Neural progenitor cell (in vitro differentiated cells): ENCODE results near the gene DSEL. TPM values are rescaled to one million over a fixed set of nuclear protein-coding genes. Genes with fewer than 3 reads are reported as not detected.

ENCODE experiments used
- DNase-seq: peaks from one replicate; pipeline ENCODE4 v3.0.0-alpha.2; 2016; ENCODE audit warnings: low spot score
- H2AFZ ChIP-seq: fragments of 200-600 bp; sonication (generic); replicated peaks from 2 replicates; pipeline ENCODE4 v1.6.1; 2016; ENCODE audit warnings: antibody characterized with exemption
- H3F3A ChIP-seq: fragments of 200-600 bp; sonication (generic); 2 replicates; pipeline ENCODE4 v1.6.1; 2016; ENCODE audit warnings: antibody characterized with exemption, low read depth
- H3K27ac ChIP-seq: fragments of 200-600 bp; sonication (generic); 2 replicates; pipeline ENCODE4 v1.5.1; 2016; ENCODE audit warnings: mild to moderate bottlenecking
- H3K27me3 ChIP-seq: fragments of 200-600 bp; sonication (generic); 2 replicates; pipeline ENCODE4 v1.6.1; 2016; ENCODE audit warnings: mild to moderate bottlenecking, moderate library complexity
- H3K36me3 ChIP-seq: fragments of 200-600 bp; sonication (generic); 2 replicates; pipeline ENCODE4 v1.5.1; 2016
- H3K4me1 ChIP-seq: fragments of 200-600 bp; sonication (generic); 2 replicates; pipeline ENCODE4 v1.6.1; 2016; ENCODE audit warnings: mixed run types
- H3K4me2 ChIP-seq: fragments of 200-600 bp; sonication (generic); 2 replicates; pipeline ENCODE4 v1.6.1; 2016
- H3K4me3 ChIP-seq: fragments of 200-600 bp; sonication (generic); 2 replicates; pipeline ENCODE4 v1.5.1; 2016
- H3K79me2 ChIP-seq: fragments of 200-600 bp; sonication (generic); 2 replicates; pipeline ENCODE4 v1.6.1; 2016; ENCODE audit warnings: low read depth
- H3K9ac ChIP-seq: fragments of 200-600 bp; sonication (generic); 2 replicates; pipeline ENCODE4 v1.6.1; 2016
- H3K9me3 ChIP-seq: fragments of 200-600 bp; sonication (generic); 2 replicates; pipeline ENCODE4 v1.5.1; 2016; ENCODE audit warnings: low read depth
- H4K20me1 ChIP-seq: fragments of 200-600 bp; sonication (generic); 2 replicates; pipeline ENCODE4 v1.6.1; 2016; ENCODE audit warnings: low read depth
- H3K27ac Mint-ChIP-seq: 3 replicates; pipeline ENCODE4 v1.8.0; 2021; ENCODE audit warnings: mixed read lengths
- H3K27me3 Mint-ChIP-seq: 2 replicates; pipeline ENCODE4 v1.8.0; 2022; ENCODE audit warnings: low read depth, mild to moderate bottlenecking, inconsistent platforms, moderate library complexity, mixed read lengths; ENCODE audit not compliant: insufficient read depth
- H3K36me3 Mint-ChIP-seq: 3 replicates; pipeline ENCODE4 v1.8.0; 2021; ENCODE audit warnings: mixed read lengths
- H3K4me1 Mint-ChIP-seq: 3 replicates; pipeline ENCODE4 v1.8.0; 2021; ENCODE audit warnings: mixed read lengths
- H3K4me3 Mint-ChIP-seq: 3 replicates; pipeline ENCODE4 v1.8.0; 2021; ENCODE audit warnings: mild to moderate bottlenecking, moderate library complexity, mixed read lengths
- H3K9me3 Mint-ChIP-seq: 3 replicates; pipeline ENCODE4 v1.8.0; 2020; ENCODE audit warnings: mixed read lengths
- CTCF ChIP-seq: fragments of 200-600 bp; sonication (generic); IDR thresholded peaks from 2 replicates; pipeline ENCODE4 v1.5.1; 2017; ENCODE audit warnings: antibody characterized with exemption, mild to moderate bottlenecking
- EZH2 ChIP-seq: fragments of 200-600 bp; sonication (generic); IDR thresholded peaks from 2 replicates; pipeline ENCODE4 v1.6.1; 2017; ENCODE audit warnings: antibody characterized with exemption, mild to moderate bottlenecking, moderate library complexity
- EZH2phosphoT487 ChIP-seq: fragments of 200-600 bp; sonication (generic); IDR thresholded peaks from 2 replicates; pipeline ENCODE4 v1.6.1; 2017; ENCODE audit warnings: antibody characterized with exemption
- total RNA-seq: library from RNA; depleted of rRNA; stranded (reverse); fragments of >200 nt; gene quantifications from 2 replicates; pipeline ENCODE4 v1.2.3, GENCODE V29; 2015; ENCODE audit warnings: low replicate concordance

Gene DSEL
- total RNA-seq, 1 donor from 2014 or later = 8.6 TPM

- Histone ChIP-seq H2AFZ (no peak overlapping the region), H3K27ac (no peak overlapping the region), H3K36me3 (no peaks in the 10 kb centered on the region), H4K20me1 (no peaks in the 10 kb centered on the region), H3K9ac (no peak overlapping the region), H3F3A (no peaks in the 10 kb centered on the region), H3K27me3 (no peaks in the 10 kb centered on the region), H3K4me2 (no peak overlapping the region), H3K4me1 (peaks cover 11% of the 10 kb centered on the region), H3K4me3 (no peak overlapping the region), H3K9me3 (no peaks in the 10 kb centered on the region), H3K79me2 (no peaks in the 10 kb centered on the region)
- Mint-ChIP-seq H3K4me1 (peaks cover 13% of the 10 kb centered on the region), H3K4me3 (no peak overlapping the region), H3K27me3 (peaks cover 2% of the 10 kb centered on the region), H3K27ac (no peak overlapping the region), H3K36me3 (no peaks in the 10 kb centered on the region), H3K9me3 (no peaks in the 10 kb centered on the region)
- DNase-seq = no peak
- TF ChIP-seq EZH2phosphoT487 = no peak
- TF ChIP-seq EZH2 = no peak
- TF ChIP-seq CTCF = no peak
Measured at GRCh38 chr18:67549946-67550345, 33.4 kb upstream of the DSEL start.

GRCh38 chr18:67545681-67546080 is 29.2 kb upstream of the DSEL start:
- no peak overlapping the region for H3K27ac ChIP-seq
- H3K9ac ChIP-seq = no peak overlapping the region
- no peaks in the 10 kb centered on the region for H4K20me1 ChIP-seq
- H3K9me3 ChIP-seq = no peaks in the 10 kb centered on the region
- Mint-ChIP-seq H3K4me1 (no peaks in the 10 kb centered on the region), H3K9me3 (no peaks in the 10 kb centered on the region), H3K4me3 (no peak overlapping the region), H3K27ac (no peak overlapping the region), H3K36me3 (no peaks in the 10 kb centered on the region), H3K27me3 (peaks cover 2% of the 10 kb centered on the region)
- H3K4me1 ChIP-seq = peaks cover 1% of the 10 kb centered on the region
- no peaks in the 10 kb centered on the region for H3F3A ChIP-seq
- TF ChIP-seq EZH2phosphoT487 (no peak), CTCF (no peak), EZH2 (no peak)
- H2AFZ ChIP-seq = no peak overlapping the region
- H3K4me3 ChIP-seq = no peak overlapping the region
- no peak overlapping the region for H3K4me2 ChIP-seq
- H3K36me3 ChIP-seq = no peaks in the 10 kb centered on the region
- DNase-seq = no peak
- no peaks in the 10 kb centered on the region for H3K27me3 ChIP-seq
- no peaks in the 10 kb centered on the region for H3K79me2 ChIP-seq

- no peaks in the 10 kb centered on the region for H3K36me3 Mint-ChIP-seq
- H3K4me2 ChIP-seq = no peak overlapping the region
- no peaks in the 10 kb centered on the region for H3K79me2 ChIP-seq
- H3K9me3 Mint-ChIP-seq = no peaks in the 10 kb centered on the region
- no peaks in the 10 kb centered on the region for H3K9me3 ChIP-seq
- no peaks in the 10 kb centered on the region for H3F3A ChIP-seq
- no peak overlapping the region for H3K9ac ChIP-seq
- no peaks in the 10 kb centered on the region for H3K4me1 Mint-ChIP-seq
- no peaks in the 10 kb centered on the region for H4K20me1 ChIP-seq
- no peaks in the 10 kb centered on the region for H3K27me3 Mint-ChIP-seq
- H3K4me1 ChIP-seq = no peaks in the 10 kb centered on the region
- no peak overlapping the region for H3K4me3 Mint-ChIP-seq
- H3K27ac ChIP-seq = no peak overlapping the region
- H2AFZ ChIP-seq = no peak overlapping the region
- no peak overlapping the region for H3K27ac Mint-ChIP-seq
- no peak overlapping the region for H3K4me3 ChIP-seq
- H3K27me3 ChIP-seq = no peaks in the 10 kb centered on the region
- TF ChIP-seq CTCF (no peak), EZH2 (no peak), EZH2phosphoT487 (no peak)
- DNase-seq = no peak
- H3K36me3 ChIP-seq = no peaks in the 10 kb centered on the region
Measured at GRCh38 chr18:67540559-67540958, 24.0 kb upstream of the DSEL start.

- Mint-ChIP-seq H3K36me3 (no peaks in the 10 kb centered on the region), H3K27me3 (no peaks in the 10 kb centered on the region), H3K4me3 (no peak overlapping the region), H3K9me3 (no peaks in the 10 kb centered on the region), H3K4me1 (no peaks in the 10 kb centered on the region), H3K27ac (no peak overlapping the region)
- DNase-seq = no peak
- Histone ChIP-seq H3K4me1 (no peaks in the 10 kb centered on the region), H3K4me3 (no peak overlapping the region), H3K27me3 (no peaks in the 10 kb centered on the region), H4K20me1 (no peaks in the 10 kb centered on the region), H3K9me3 (no peaks in the 10 kb centered on the region), H3K79me2 (no peaks in the 10 kb centered on the region), H3K4me2 (no peak overlapping the region), H3F3A (no peaks in the 10 kb centered on the region), H3K36me3 (no peaks in the 10 kb centered on the region), H3K9ac (no peak overlapping the region), H2AFZ (no peak overlapping the region), H3K27ac (no peak overlapping the region)
- TF ChIP-seq EZH2phosphoT487 (no peak), CTCF (no peak), EZH2 (no peak)
Measured at GRCh38 chr18:67531929-67532328, 15.4 kb upstream of the DSEL start.
